ENCODE data around the gene MTG1. TPM values are rescaled to one million over a fixed set of nuclear protein-coding genes. Genes with fewer than 3 reads are reported as not detected.
"Not testable (repeated sequence)": the region's sequence is repeated elsewhere in the genome, so short reads cannot be mapped to it uniquely, and the experiment has no call there.

MTG1 gene
- polyA plus RNA-seq, 6 donors from 2014 or later, result 41.1 to 82.6 (median 47.3) TPM

- peak overlapping the region in 1 of 8 donors; percentile 15 for H3K4me3 Mint-ChIP-seq
- H3K4me1 Mint-ChIP-seq, result peaks cover 6 to 10% (median 10%) of the 10 kb centered on the region in 3 donors
- no peak for DNase-seq
- no peak for ATAC-seq (ENCODE audit: low read depth in 2 of 2)
- peak overlapping the region in 1 of 6 donors; percentile 56 for H3K27ac Mint-ChIP-seq
- H3K9me3 Mint-ChIP-seq, result peaks cover 0 to 4% (median under 1%) of the 10 kb centered on the region in 7 donors
- H3K36me3 Mint-ChIP-seq, result peaks cover 5 to 11% of the 10 kb centered on the region in 2 donors
- H3K27me3 Mint-ChIP-seq, result no peaks in the 10 kb centered on the region
Observed at GRCh38 chr10:133420579-133420978, 26.6 kb downstream of the MTG1 start.

DNA sequence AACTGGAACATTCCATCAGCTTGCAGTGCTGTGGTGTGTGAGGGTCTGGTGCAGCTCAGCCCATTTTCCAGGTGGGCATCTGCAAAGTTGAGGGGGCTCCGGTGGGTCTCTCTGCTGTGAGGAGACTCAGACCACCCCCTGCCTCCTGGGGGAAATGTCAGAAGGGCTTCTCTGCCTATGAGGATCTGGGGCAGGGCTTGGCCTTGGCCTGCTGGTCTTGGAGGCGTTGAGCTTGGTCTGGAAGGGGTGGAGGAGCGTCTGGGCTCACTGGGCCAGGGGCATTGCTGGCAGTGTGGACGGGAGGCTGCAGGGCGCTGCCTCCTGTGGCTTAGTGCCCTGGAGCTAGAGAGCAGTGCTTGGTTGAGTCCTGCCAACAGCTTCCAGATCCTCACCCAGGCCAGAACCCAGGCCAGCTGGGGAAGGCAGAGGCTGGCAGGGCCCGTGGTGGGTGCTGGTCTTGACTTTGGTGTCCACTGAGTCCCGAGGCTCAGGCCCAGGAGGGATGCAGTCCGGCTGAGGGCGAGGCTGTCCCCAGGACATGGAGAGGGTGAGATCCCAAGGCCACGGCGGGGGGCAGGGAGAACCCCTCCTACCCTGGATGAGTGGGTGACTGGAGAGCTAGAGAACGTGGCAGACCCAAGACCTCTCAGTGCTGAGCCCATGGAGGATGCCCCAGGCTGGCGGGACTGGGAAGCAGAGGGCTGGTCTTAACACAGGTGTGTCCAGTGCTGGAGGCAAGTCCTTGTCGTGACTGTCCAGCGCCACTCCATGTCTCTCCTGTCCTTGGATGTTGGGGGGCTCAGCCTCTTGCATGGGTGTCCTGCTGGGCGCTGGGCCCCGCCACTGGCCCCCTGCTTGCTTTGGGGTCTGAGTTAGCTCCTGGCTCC is 27.6 kb downstream of the MTG1 start:
- peak overlapping the region in 2 of 6 donors; percentile 74 to 95 for H3K27ac Mint-ChIP-seq
- ATAC-seq (ENCODE audit: low read depth in 2 of 2), result no peak
- H3K9me3 Mint-ChIP-seq, result no peaks in the 10 kb centered on the region
- H3K4me1 Mint-ChIP-seq, result peaks cover 6 to 10% (median 10%) of the 10 kb centered on the region in 3 donors
- H3K27me3 Mint-ChIP-seq, result no peaks in the 10 kb centered on the region
- peak overlapping the region in 5 of 8 donors; percentile 16 to 78 (median 31) for H3K4me3 Mint-ChIP-seq
- DNase-seq, result no peak
- peaks cover 0 to 8% of the 10 kb centered on the region in 2 donors for H3K36me3 Mint-ChIP-seq

DNA sequence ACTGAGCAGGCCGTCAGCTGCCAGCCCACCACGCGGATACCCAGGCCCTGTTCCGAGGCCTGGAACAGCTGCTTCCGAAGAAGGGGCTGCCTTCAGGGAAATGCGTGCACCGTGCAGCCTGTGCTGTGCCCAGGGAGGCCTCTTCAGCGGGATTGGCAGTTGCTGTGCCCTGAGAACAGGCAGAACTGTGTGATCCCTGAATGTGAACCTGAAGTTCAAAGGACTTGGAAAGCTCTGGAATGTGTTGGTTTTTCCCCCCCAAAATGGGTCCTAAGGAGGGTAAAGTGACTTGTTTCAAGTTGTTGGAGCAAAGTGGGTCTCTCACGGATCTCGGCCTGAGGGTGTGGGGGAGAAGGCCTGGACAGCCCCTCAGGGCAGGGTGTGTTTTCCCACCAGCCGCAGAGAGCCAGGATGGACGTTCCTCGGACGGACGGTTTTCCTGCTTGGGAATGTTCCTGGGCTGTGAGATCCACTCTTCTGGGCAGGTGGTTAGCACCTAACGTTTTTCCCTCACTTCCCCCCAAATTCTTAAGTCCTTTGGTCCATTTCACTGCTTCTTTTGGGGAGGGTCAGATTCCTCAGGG is 28.4 kb downstream of the MTG1 start:
- peak overlapping the region in 1 of 6 donors; percentile 34 for H3K27ac Mint-ChIP-seq
- peak overlapping the region in 5 of 8 donors; percentile 29 to 78 (median 54) for H3K4me3 Mint-ChIP-seq
- DNase-seq, result no peak
- no peaks in the 10 kb centered on the region for H3K27me3 Mint-ChIP-seq
- H3K4me1 Mint-ChIP-seq, result peaks cover 6 to 10% (median 10%) of the 10 kb centered on the region in 3 donors
- H3K36me3 Mint-ChIP-seq, result peaks cover 0 to 8% of the 10 kb centered on the region in 2 donors
- no peak for ATAC-seq (ENCODE audit: low read depth in 2 of 2)
- no peaks in the 10 kb centered on the region for H3K9me3 Mint-ChIP-seq

DNA sequence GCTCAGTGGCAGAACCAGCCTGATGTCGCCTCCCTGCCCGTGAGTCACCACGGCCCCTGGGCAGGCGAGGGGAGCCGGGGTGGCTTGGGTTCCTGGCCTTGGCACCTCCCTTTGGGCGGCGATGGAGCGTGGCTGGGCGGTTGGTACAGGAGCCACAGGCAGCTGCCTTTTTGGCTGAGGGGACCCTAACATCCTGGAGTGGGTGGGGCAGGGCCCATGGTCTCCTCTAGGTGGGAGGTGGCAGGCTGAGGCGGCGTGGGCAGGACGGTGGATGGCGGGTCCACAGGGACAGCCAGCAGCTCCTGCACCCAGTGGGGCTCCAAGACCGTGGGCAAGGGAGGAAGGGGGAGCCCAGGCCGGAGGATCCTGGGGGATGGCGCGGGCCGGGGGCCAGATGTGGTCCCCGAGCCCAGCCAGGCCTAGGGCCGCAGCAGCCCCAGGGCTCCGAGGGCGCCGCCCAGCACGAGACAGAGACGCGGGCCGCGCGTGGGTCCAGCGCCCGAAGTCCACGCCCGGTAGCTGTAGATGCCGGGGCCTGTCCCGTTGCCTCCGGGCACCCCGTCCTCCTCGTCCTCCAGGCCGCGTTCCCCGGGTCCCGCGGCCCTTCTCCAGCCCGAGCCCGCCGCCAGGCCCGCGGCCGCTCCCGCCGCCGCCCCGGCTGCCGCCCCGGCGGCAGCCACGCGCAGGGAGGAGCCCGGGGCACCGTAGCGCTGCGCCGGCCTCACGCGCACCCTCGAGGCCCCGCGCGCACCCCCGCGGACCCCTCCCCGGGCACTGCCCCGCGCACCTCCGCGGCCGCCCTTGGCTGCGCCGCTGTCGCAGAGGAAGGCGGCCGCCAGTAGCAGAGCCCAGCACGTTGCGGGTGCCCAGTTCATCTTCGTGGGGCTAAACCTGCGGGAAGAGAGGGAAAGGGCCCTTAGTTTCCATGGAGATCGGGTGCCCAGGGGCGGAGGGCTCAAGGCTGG is 29.1 kb downstream of the MTG1 start:
- H3K4me1 Mint-ChIP-seq, result peaks cover 6 to 10% (median 10%) of the 10 kb centered on the region in 3 donors
- H3K36me3 Mint-ChIP-seq, result peaks cover 0 to 8% of the 10 kb centered on the region in 2 donors
- H3K4me3 Mint-ChIP-seq, result peak overlapping the region in 6 of 8 donors; percentile 56 to 84 (median 73)
- peaks cover 0 to under 1% (median 0%) of the 10 kb centered on the region in 7 donors for H3K9me3 Mint-ChIP-seq
- no peaks in the 10 kb centered on the region for H3K27me3 Mint-ChIP-seq
- ATAC-seq (ENCODE audit: low read depth in 2 of 2), result peak; percentile 53 to 68
- H3K27ac Mint-ChIP-seq, result peak overlapping the region in 3 of 6 donors; percentile 34 to 47 (median 37)
- DNase-seq, result no peak

DNA sequence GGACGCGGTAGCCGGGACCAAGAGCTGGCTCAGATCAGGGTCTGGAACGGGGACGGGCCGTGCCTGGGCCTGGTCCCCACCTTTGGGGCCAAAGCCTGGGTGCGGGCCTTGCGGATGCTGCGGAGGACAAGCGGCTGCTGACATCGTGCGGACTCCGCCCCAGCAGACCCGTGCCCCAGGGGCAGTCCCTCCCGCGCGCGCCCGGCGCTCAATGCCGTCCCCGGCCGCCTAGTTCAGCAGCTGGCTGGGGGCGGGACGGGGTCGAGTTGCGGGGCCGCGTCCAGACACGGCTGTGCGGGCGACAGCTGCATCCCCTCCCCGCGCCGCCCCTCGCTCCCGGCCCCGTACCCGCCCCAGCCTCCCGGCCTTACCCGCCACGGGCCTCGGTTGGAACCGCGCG is 30.1 kb downstream of the MTG1 start:
- H3K27me3 Mint-ChIP-seq, H3K4me1 Mint-ChIP-seq, DNase-seq, H3K27ac Mint-ChIP-seq, H3K9me3 Mint-ChIP-seq, H3K36me3 Mint-ChIP-seq: not testable (repeated sequence)
- peak; percentile 30 to 51 for ATAC-seq (ENCODE audit: low read depth in 2 of 2)
- peak overlapping the region in 1 of 8 donors; percentile 78 for H3K4me3 Mint-ChIP-seq

GRCh38 chr10:133424601-133425000 is 30.6 kb downstream of the MTG1 start, which contains the start of gene SPRN:
SPRN (minus strand) TSS chr10:133424625; CDS start chr10:133423681, 944 bp downstream.
- not testable (repeated sequence) for H3K27me3 Mint-ChIP-seq, DNase-seq, H3K36me3 Mint-ChIP-seq, H3K4me1 Mint-ChIP-seq
- Mint-ChIP-seq H3K27ac (peak within 1 kb of the TSS in 2 of 6 donors; percentile 37 to 47), H3K4me3 (peak within 1 kb of the TSS in 6 of 8 donors; percentile 56 to 84 (median 73)), H3K9me3 (peaks cover 0 to 14% (median 8%) of the 10 kb centered on the region in 7 donors)
- ATAC-seq (ENCODE audit: low read depth in 2 of 2), result peak in 1 of 2 donors; percentile 12

DNA sequence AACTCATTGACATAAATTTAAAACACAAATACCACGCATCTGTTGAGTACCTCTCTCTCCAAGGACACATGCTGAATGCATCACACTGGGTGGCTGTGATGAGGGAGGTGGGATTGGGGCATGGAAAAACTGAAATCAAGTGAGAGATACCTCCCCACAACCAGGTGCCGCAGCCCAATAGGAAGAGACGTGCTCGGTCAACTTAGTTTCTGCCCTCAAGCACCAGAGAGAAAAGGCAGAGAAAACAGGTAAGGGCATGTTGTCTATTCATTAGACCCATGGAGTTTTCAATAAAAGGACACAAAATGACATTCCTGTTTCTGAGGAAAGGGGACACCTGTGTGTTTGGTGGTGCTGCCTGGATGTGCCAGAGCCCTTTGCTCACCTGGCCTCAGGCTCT is 35.6 kb downstream of the MTG1 start:
- Mint-ChIP-seq H3K27ac (peak overlapping the region in 2 of 6 donors; percentile 34 to 64), H3K9me3 (peaks cover 0 to 15% (median 9%) of the 10 kb centered on the region in 7 donors)
- not testable (repeated sequence) for H3K4me1 Mint-ChIP-seq; H3K36me3 Mint-ChIP-seq; DNase-seq; ATAC-seq (ENCODE audit: low read depth in 2 of 2); H3K27me3 Mint-ChIP-seq; H3K4me3 Mint-ChIP-seq

DNA sequence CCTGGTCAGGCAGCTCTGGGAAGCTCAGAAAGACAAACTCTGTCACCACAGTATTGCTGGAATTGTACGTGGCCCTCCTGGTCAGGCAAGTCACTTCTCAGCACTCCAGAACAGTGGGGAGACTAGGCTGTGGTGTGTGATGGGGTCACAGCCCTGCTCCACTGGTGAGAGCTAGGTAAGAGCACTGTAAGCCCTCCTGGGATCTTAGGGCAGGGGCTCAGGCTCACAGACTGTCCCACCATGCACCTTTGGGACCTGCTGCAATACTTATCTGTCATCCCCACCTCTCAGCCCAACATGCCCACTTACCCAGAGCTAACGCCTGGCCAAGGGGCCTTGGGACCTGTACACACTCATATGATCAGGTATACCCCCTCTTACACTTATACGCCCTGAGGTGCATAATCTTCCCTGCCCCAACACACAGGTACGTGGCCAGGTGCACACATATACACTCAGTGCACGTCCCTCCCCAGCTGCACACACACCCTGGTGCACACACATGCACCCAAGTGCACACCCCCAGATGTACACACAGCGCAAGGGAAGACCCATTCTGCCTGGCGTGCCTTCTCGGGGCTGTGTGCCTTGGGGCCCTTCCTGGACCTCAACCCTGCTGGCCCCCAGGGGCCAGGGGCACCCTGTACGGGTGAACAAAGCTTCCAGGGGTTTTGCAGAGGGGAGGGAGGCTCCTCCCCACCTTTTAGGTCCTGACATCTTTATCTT is 38.1 kb downstream of the MTG1 start:
- ATAC-seq (ENCODE audit: low read depth in 2 of 2); H3K27ac Mint-ChIP-seq; H3K4me3 Mint-ChIP-seq; H3K4me1 Mint-ChIP-seq; DNase-seq; H3K36me3 Mint-ChIP-seq: not testable (repeated sequence)
- H3K9me3 Mint-ChIP-seq, result peaks cover 0 to 20% (median 9%) of the 10 kb centered on the region in 7 donors
- peaks cover 5 to 12% (median 7%) of the 10 kb centered on the region in 3 donors for H3K27me3 Mint-ChIP-seq

GRCh38 chr10:133432789-133433188 is 38.8 kb downstream of the MTG1 start:
- ATAC-seq (ENCODE audit: low read depth in 2 of 2); H3K4me3 Mint-ChIP-seq; DNase-seq; H3K36me3 Mint-ChIP-seq; H3K4me1 Mint-ChIP-seq; H3K27ac Mint-ChIP-seq: not testable (repeated sequence)
- peaks cover 5 to 12% (median 7%) of the 10 kb centered on the region in 3 donors for H3K27me3 Mint-ChIP-seq
- peaks cover 0 to 22% (median 9%) of the 10 kb centered on the region in 7 donors for H3K9me3 Mint-ChIP-seq

- DNase-seq (no peak), ATAC-seq (ENCODE audit: low read depth in 2 of 2) (no peak)
- no peak overlapping the region for H3K4me3 Mint-ChIP-seq
- H3K27me3 Mint-ChIP-seq, result peaks cover 7 to 13% (median 10%) of the 10 kb centered on the region in 3 donors
- H3K36me3 Mint-ChIP-seq, result peaks cover 0 to 8% of the 10 kb centered on the region in 2 donors
- peaks cover 0 to 9% (median 4%) of the 10 kb centered on the region in 7 donors for H3K9me3 Mint-ChIP-seq
- peaks cover 9 to 20% (median 10%) of the 10 kb centered on the region in 3 donors for H3K4me1 Mint-ChIP-seq
- no peak overlapping the region for H3K27ac Mint-ChIP-seq
Observed at GRCh38 chr10:133438711-133439273, 44.8 kb downstream of the MTG1 start.

GRCh38 chr10:133439517-133440461 is 45.8 kb downstream of the MTG1 start:
- DNase-seq, result no peak
- Mint-ChIP-seq H3K27ac (peak overlapping the region in 1 of 6 donors; percentile 15), H3K27me3 (peaks cover 7 to 13% (median 10%) of the 10 kb centered on the region in 3 donors)

More at GRCh38 chr10:133439517-133440461, 45.8 kb downstream of the MTG1 start:
- Mint-ChIP-seq H3K4me3 (no peak overlapping the region), H3K36me3 (peaks cover 0 to 8% of the 10 kb centered on the region in 2 donors), H3K4me1 (peaks cover 9 to 20% (median 10%) of the 10 kb centered on the region in 3 donors), H3K9me3 (peaks cover 0 to 11% (median 4%) of the 10 kb centered on the region in 7 donors)
- ATAC-seq (ENCODE audit: low read depth in 2 of 2), result no peak
